IMR-90 (cell line): ENCODE measurements around the gene EPB41L3. TPM values are rescaled to one million over a fixed set of nuclear protein-coding genes. Genes with fewer than 3 reads are reported as not detected.

ENCODE experiments used
- ATAC-seq: fragments of 200-7000 bp; cut with Tn5 transposase; 2 replicates; pipeline ENCODE4 v1.9.1; 2020; ENCODE audit warnings: low read depth, mild to moderate bottlenecking, moderate library complexity
- BruUV-seq: library from RNA; stranded (reverse); fragments of 400-500 nt; replicated peaks from 2 replicates; lab custom pipeline; 2021; lab: Mats Ljungman, UMichigan
- CTCF ChIA-PET: fragments of 300-600 bp; formaldehyde crosslinking; extraction: SDS; loops from one replicate; lab custom pipeline; 2021; ENCODE audit warnings: antibody characterized with exemption; lab: Yijun Ruan, JAX
- POLR2A ChIA-PET: fragments of 300-600 bp; sonication (Branson Sonifier 250); formaldehyde crosslinking; loops from one replicate; lab custom pipeline; 2022; ENCODE audit warnings: antibody characterized with exemption; ENCODE audit not compliant: unreplicated experiment; lab: Charles Lee
- DNase-seq: peaks from one replicate; pipeline ENCODE4 v3.0.0; 2013
- H2AFZ ChIP-seq: replicated peaks from 2 replicates; pipeline ENCODE3; 2013; ENCODE audit warnings: low read length, mild to moderate bottlenecking; ENCODE audit not compliant: poor library complexity
- H2AK5ac ChIP-seq: 2 replicates; pipeline ENCODE4 v1.6.1; 2013; ENCODE audit warnings: low read depth, low read length, inconsistent platforms
- H2AK9ac ChIP-seq: replicated peaks from 2 replicates; pipeline ENCODE3; 2013; ENCODE audit warnings: mild to moderate bottlenecking, low read depth, low read length, moderate library complexity; ENCODE audit not compliant: poor library complexity
- H2BK120ac ChIP-seq: 2 replicates; pipeline ENCODE4 v1.6.1; 2013; ENCODE audit warnings: low read depth, low read length, inconsistent platforms
- H2BK15ac ChIP-seq: 3 replicates; pipeline ENCODE4 v1.6.1; 2013; ENCODE audit warnings: low read depth, low read length, inconsistent platforms
- H2BK20ac ChIP-seq: 2 replicates; pipeline ENCODE4 v1.6.1; 2013; ENCODE audit warnings: low read depth, mild to moderate bottlenecking, inconsistent platforms, low read length, moderate library complexity
- H2BK5ac ChIP-seq: 2 replicates; pipeline ENCODE4 v1.6.1; 2013; ENCODE audit warnings: mild to moderate bottlenecking, low read depth, low read length, inconsistent platforms; ENCODE audit not compliant: poor library complexity, severe bottlenecking
- H3K14ac ChIP-seq: replicated peaks from 2 replicates; pipeline ENCODE4 v1.6.1; 2013; ENCODE audit warnings: low read depth, low read length, inconsistent platforms
- H3K18ac ChIP-seq: 2 replicates; pipeline ENCODE4 v1.6.1; 2013; ENCODE audit warnings: low read depth, low read length, control low read depth
- H3K23ac ChIP-seq: 2 replicates; pipeline ENCODE4 v1.6.1; 2013; ENCODE audit warnings: low read depth, low read length, inconsistent platforms
- H3K27ac ChIP-seq: 2 replicates; pipeline ENCODE4 v1.5.1; 2013; ENCODE audit warnings: mild to moderate bottlenecking, control low read depth, low read length; ENCODE audit not compliant: insufficient read depth
- H3K27me3 ChIP-seq: 2 replicates; pipeline ENCODE4 v1.6.1; 2013; ENCODE audit warnings: low read length; ENCODE audit not compliant: control insufficient read depth, insufficient read depth
- H3K36me3 ChIP-seq: 2 replicates; pipeline ENCODE4 v1.6.1; 2013; ENCODE audit warnings: low read length, mixed read lengths; ENCODE audit not compliant: control insufficient read depth, insufficient read depth
- H3K4ac ChIP-seq: 2 replicates; pipeline ENCODE4 v1.6.1; 2013; ENCODE audit warnings: low read depth, low read length, inconsistent platforms
- H3K4me1 ChIP-seq: 2 replicates; pipeline ENCODE4 v1.6.1; 2013; ENCODE audit warnings: low read length, mixed read lengths; ENCODE audit not compliant: control insufficient read depth, insufficient read depth
- H3K4me2 ChIP-seq: 2 replicates; pipeline ENCODE4 v1.6.1; 2013; ENCODE audit warnings: low read depth, mild to moderate bottlenecking, control low read depth, low read length, moderate library complexity
- H3K4me3 ChIP-seq: 2 replicates; pipeline ENCODE4 v1.5.1; 2013; ENCODE audit warnings: low read depth, mild to moderate bottlenecking, control low read depth, low read length, moderate library complexity; ENCODE audit not compliant: insufficient read depth
- H3K56ac ChIP-seq: 2 replicates; pipeline ENCODE4 v1.6.1; 2013; ENCODE audit warnings: low read length, inconsistent platforms; ENCODE audit not compliant: insufficient read depth; ENCODE audit errors: extremely low read depth
- H3K79me1 ChIP-seq, 2 experiments: 2 replicates each; pipeline ENCODE4 v1.6.1; 2013; ENCODE audit warnings: low read length in 2 of 2, inconsistent platforms in 1 of 2, low read depth in 1 of 2
- H3K9ac ChIP-seq: 2 replicates; pipeline ENCODE4 v1.6.1; 2013; ENCODE audit warnings: low read depth, low read length, control low read depth
- H3K9me1 ChIP-seq: 2 replicates; pipeline ENCODE4 v1.6.1; 2013; ENCODE audit warnings: low read length, inconsistent platforms; ENCODE audit not compliant: insufficient read depth
- H3K9me3 ChIP-seq: 2 replicates; pipeline ENCODE4 v1.6.1; 2013; ENCODE audit warnings: low read length; ENCODE audit not compliant: control insufficient read depth, insufficient read depth
- H4K20me1 ChIP-seq: 2 replicates; pipeline ENCODE4 v1.6.1; 2013; ENCODE audit warnings: low read length, inconsistent platforms; ENCODE audit not compliant: insufficient read depth
- H4K5ac ChIP-seq: 2 replicates; pipeline ENCODE4 v1.6.1; 2013; ENCODE audit warnings: mild to moderate bottlenecking, low read depth, low read length, control low read depth
- H4K8ac ChIP-seq, 2 experiments: 2 replicates each; pipeline ENCODE4 v1.6.1; 2013; ENCODE audit warnings: low read depth in 2 of 2, low read length in 2 of 2, control low read depth in 1 of 2, inconsistent platforms in 1 of 2
- H4K91ac ChIP-seq: 2 replicates; pipeline ENCODE4 v1.6.1; 2013; ENCODE audit warnings: low read depth, low read length, inconsistent platforms; ENCODE audit not compliant: insufficient read depth
- CEBPB ChIP-seq: IDR thresholded peaks from 2 replicates; pipeline ENCODE4 v1.6.1; 2012; ENCODE audit warnings: low read depth, low read length, improper control_type of control experiment
- CHD1 ChIP-seq: IDR thresholded peaks from 2 replicates; pipeline ENCODE4 v1.6.1; 2012; ENCODE audit warnings: low read depth, low read length, improper control_type of control experiment
- FOS ChIP-seq: fragments of 150-350 bp; IDR thresholded peaks from 2 replicates; pipeline ENCODE4 v1.6.1; 2016; ENCODE audit warnings: low read depth, low read length
- MAZ ChIP-seq: IDR thresholded peaks from 2 replicates; pipeline ENCODE4 v1.6.1; 2012; ENCODE audit warnings: low read depth, mild to moderate bottlenecking, low read length, improper control_type of control experiment, moderate library complexity, borderline replicate concordance
- MXI1 ChIP-seq: IDR thresholded peaks from 2 replicates; pipeline ENCODE4 v1.6.1; 2012; ENCODE audit warnings: low read depth, mild to moderate bottlenecking, low read length, moderate library complexity, borderline replicate concordance
- RAD21 ChIP-seq: IDR thresholded peaks from 2 replicates; pipeline ENCODE4 v1.6.1; 2012; ENCODE audit warnings: low read length, improper control_type of control experiment
- RCOR1 ChIP-seq: IDR thresholded peaks from 2 replicates; pipeline ENCODE4 v1.6.1; 2012; ENCODE audit warnings: mild to moderate bottlenecking, low read length, improper control_type of control experiment; ENCODE audit not compliant: insufficient replicate concordance
- RFX5 ChIP-seq: IDR thresholded peaks from 2 replicates; pipeline ENCODE4 v1.8.0; 2012; ENCODE audit warnings: low read depth, mild to moderate bottlenecking, low read length, moderate library complexity
- SMC3 ChIP-seq: fragments of 150-350 bp; IDR thresholded peaks from 2 replicates; pipeline ENCODE4 v1.6.1; 2016; ENCODE audit warnings: low read depth, mild to moderate bottlenecking, antibody characterized with exemption, low read length, moderate library complexity
- WGBS, 2 experiments: methylation state at CpG; one replicate each; pipeline versions ENCODE4 v1.1.5 to v1.1.7; 2013; ENCODE audit warnings: missing lambda C conversion rate in 2 of 2; ENCODE audit not compliant: insufficient read length in 1 of 2; ENCODE audit errors: extremely low coverage in 2 of 2; 5-methylcytosine and 5-hydroxymethylcytosine counted together
- dilution Hi-C: fragments of 300-500 bp; cut with HindIII; formaldehyde crosslinking; loops from one replicate; pipeline ENCODE4 v1.14.3; 2018; ENCODE audit warnings: low sequenced_read_pairs; ENCODE audit not compliant: unreplicated experiment
- in situ Hi-C: fragments of 300-500 bp; cut with MboI; formaldehyde crosslinking; loops from 3 replicates; pipeline ENCODE4 v1.14.3; 2019; ENCODE audit warnings: low sequenced_read_pairs, inconsistent platforms, mixed read lengths
- intact Hi-C: fragments of 100-400 bp; cut with micrococcal nuclease; formaldehyde crosslinking; loops from 2 replicates; pipeline ENCODE4 v1.10.0; 2022
- polyA plus RNA-seq, 3 experiments: library from polyadenylated mRNA; depleted of rRNA; stranded (reverse); fragments of >200 nt; gene quantifications; 2 replicates each; pipeline ENCODE4 v1.2.3, GENCODE V29; 2012; ENCODE audit warnings: low replicate concordance in 1 of 3
- total RNA-seq: library from RNA; depleted of rRNA; stranded (reverse); fragments of >200 nt; gene quantifications from 2 replicates; pipeline ENCODE4 v1.2.3, GENCODE V29; 2012

EPB41L3 gene
- total and polyA plus RNA-seq, 2 of the 4 experiments (the other 2 are of a cell fraction), result 36.6 to 70.3 TPM

- CTCF ChIA-PET, result no interaction called here
- no peak for ATAC-seq
- in situ Hi-C loops, result no loop called here
These were observed 121.8 kb downstream of the EPB41L3 start for GRCh38 chr18:5421981-5422380.

More at GRCh38 chr18:5421981-5422380, 121.8 kb downstream of the EPB41L3 start:
- Histone ChIP-seq H3K14ac (no peak overlapping the region), H3K23ac (no peak overlapping the region), H2AK5ac (no peak overlapping the region), H3K4me3 (no peak overlapping the region), H4K5ac (no peak overlapping the region), H2BK20ac (no peak overlapping the region), H3K9me3 (no peaks in the 10 kb centered on the region), H3K79me1 (0 out of 4 replicates have a peak, but pooled peaks cover 0 to 2% of the 10 kb centered on the region in 2 experiments), H3K18ac (no peak overlapping the region), H3K9ac (no peak overlapping the region), H3K4ac (no peak overlapping the region), H2AK9ac (no peak overlapping the region), H3K27ac (no peak overlapping the region), H3K4me2 (no peak overlapping the region), H3K36me3 (peaks cover 2% of the 10 kb centered on the region), H3K9me1 (no peaks in the 10 kb centered on the region), H3K56ac (no peak overlapping the region), H2BK15ac (no peak overlapping the region), H3K27me3 (no peaks in the 10 kb centered on the region), H4K91ac (no peak overlapping the region), H3K4me1 (no peaks in the 10 kb centered on the region), H2BK5ac (no peak overlapping the region), H4K20me1 (no peaks in the 10 kb centered on the region), H2BK120ac (no peak overlapping the region), H4K8ac (no peak overlapping the region), H2AFZ (no peak overlapping the region)
- POLR2A ChIA-PET, result no interaction called here
- dilution Hi-C loops, result no loop called here
- no peak for DNase-seq
- BruUV-seq, result no TSS peak
- no CpG with 5 or more reads among the region's 5 CpGs for WGBS, 2 experiments
- TF ChIP-seq MAZ (no peak), CEBPB (no peak), FOS (no peak), RAD21 (no peak), SMC3 (no peak), MXI1 (no peak), CHD1 (no peak), RCOR1 (no peak), RFX5 (no peak)
- intact Hi-C loops, result loop anchor here (10.0 kb wide), 1 partner anchor 423 kb away; no protein-coding TSS in a partner anchor
